Cardiac fibroblast (primary cell): ENCODE data around the gene CEP112.
A peak's percentile ranks its signal among the peaks of the same experiment; 100 is the strongest.
"Not testable (repeated sequence)": the region's sequence is repeated elsewhere in the genome, so short reads cannot be mapped to it uniquely, and the experiment has no call there.

Experiments
- DNase-seq, 2 donors: peaks; one replicate each; pipeline versions ENCODE4 v3.0.0 to v3.0.0-alpha.2; 2010; ENCODE audit warnings: low read depth in 2 of 2
- H3K4me3 ChIP-seq, 2 donors: replicated peaks in 1 of 2; 1 replicate in 1 of 2; 2 replicates in 1 of 2; pipeline ENCODE4 v1.5.1; 2011; ENCODE audit warnings: low read depth in 2 of 2, low read length in 2 of 2, mild to moderate bottlenecking in 2 of 2, moderate library complexity in 1 of 2
- CTCF ChIP-seq: IDR thresholded peaks from one replicate; pipeline ENCODE4 v1.5.1; 2011; ENCODE audit warnings: low read depth, mild to moderate bottlenecking, low read length, inconsistent platforms

Gene CEP112

GRCh38 chr17:65790241-65790640 lies 401.7 kb downstream of the CEP112 start:
- no peak for TF ChIP-seq CTCF
- H3K4me3 ChIP-seq: no peak overlapping the region
- no peak for DNase-seq

DNA sequence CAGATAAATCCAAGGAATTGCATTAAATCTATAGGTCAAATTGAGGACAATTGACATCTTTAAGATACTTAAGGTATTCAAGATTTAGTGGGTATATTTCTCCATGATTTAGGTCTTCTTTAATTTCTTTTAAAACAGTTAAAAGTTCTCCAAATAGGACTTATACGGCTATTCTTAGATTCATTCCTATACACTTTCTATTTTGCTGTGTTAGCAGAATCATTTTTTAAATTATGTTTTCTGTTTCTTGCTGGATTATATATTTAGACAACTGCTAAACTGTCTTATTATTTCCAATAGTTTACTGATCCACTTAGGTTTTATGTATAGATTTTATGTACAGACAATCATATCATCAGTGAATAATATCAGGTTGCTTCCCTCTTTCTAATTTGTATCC lies 404.4 kb downstream of the CEP112 start:
- H3K4me3 ChIP-seq: no peak overlapping the region
- DNase-seq: no peak
- TF ChIP-seq CTCF: no peak

GRCh38 chr17:65786479-65786878 lies 405.5 kb downstream of the CEP112 start:
- H3K4me3 ChIP-seq: no peak overlapping the region
- no peak for DNase-seq
- TF ChIP-seq CTCF: no peak

DNA sequence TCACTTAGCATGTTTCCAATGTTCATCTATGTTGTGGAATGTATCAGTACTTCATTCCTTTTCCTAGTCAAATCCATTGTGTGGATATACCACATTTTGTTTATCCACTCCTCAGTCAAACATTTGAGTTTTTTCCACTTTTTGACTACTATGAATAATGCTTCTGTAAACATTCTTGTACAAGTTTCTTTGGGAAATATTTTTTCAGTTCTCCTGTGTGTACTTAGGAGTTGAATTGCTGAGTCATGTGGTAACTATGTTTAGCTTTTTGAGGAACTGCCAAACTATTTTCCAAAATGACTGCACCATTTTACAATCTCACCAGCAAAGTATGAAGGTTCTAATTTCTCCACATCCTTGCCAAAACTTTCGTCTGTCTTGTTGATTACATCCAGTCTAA lies 406.8 kb downstream of the CEP112 start:
- H3K4me3 ChIP-seq: no peak overlapping the region
- TF ChIP-seq CTCF: no peak
- DNase-seq: peak; percentile 95 to 98

DNA sequence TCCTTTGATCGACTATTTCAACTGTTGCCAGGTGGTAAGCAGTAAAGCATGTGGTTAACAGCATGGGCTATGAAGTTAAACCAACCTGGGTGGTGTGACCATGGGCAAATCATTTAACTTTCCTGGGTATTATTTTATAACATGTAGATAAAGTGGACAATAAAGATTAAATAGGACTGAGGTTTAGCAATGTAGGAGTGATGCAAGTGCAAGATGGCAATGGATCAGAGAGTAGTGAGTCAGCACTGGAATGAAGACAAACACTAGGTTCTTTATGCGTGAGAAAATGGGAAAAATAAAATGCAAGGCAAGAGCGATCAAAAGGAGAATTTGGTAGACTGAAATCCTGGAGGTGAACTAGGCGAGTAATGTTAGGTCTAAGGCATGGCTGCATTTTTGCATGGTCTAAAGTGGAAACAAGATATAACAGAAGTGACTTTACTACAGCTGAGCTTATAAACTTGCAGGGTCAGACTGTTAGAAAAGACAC lies 408.0 kb downstream of the CEP112 start:
- no peak overlapping the region for H3K4me3 ChIP-seq
- peak; percentile 91 to 95 for DNase-seq

GRCh38 chr17:65782104-65782706 lies 409.7 kb downstream of the CEP112 start:
- H3K4me3 ChIP-seq: not testable (repeated sequence)
- DNase-seq: peak in 1 of 2 donors; percentile 19

More for the DNA sequence above, 408.0 kb downstream of the CEP112 start:
- no peak for TF ChIP-seq CTCF

DNA sequence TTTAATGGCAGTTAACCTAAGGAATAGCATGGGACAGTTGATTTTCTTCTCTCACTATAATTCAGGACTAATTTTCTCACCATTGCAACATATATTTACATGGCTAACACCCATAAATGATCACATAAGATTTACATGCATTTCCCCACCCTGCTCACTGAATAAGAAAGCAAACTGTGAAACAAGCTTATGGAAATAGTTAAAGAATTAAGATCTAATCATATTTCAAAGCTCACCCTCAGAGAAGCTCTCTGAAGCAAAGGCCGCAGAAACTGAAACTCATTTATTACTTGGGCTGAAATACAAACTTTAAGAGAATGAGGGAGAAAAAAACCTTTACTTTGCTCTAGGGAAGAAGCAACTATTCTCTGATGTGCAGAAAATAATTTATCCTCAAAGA lies 411.8 kb downstream of the CEP112 start:
- no peak for TF ChIP-seq CTCF
- H3K4me3 ChIP-seq: no peak overlapping the region
- DNase-seq: no peak
